Neural cell (in vitro differentiated cells): Measurements from ENCODE around the gene ETV6.

ENCODE experiments used
- EP300 ChIP-seq: fragments of 450-650 bp; conservative IDR thresholded peaks from 2 replicates; pipeline ENCODE4 v1.6.1; 2014; ENCODE audit warnings: antibody characterized with exemption, mild to moderate bottlenecking, moderate library complexity; ENCODE audit not compliant: poor library complexity, severe bottlenecking
- POLR2AphosphoS5 ChIP-seq: IDR thresholded peaks from 2 replicates; pipeline ENCODE4 v1.6.1; 2012
- RAD21 ChIP-seq: fragments of 450-650 bp; conservative IDR thresholded peaks from 2 replicates; pipeline ENCODE4 v1.6.1; 2014; ENCODE audit warnings: antibody characterized with exemption, mild to moderate bottlenecking, moderate library complexity
- TAF1 ChIP-seq: IDR thresholded peaks from 2 replicates; pipeline ENCODE4 v1.6.1; 2012; ENCODE audit warnings: low read depth
- TF ChIP-seq, protein P1 (sequence below): fragments of 450-650 bp; IDR thresholded peaks from 2 replicates; pipeline ENCODE4 v1.5.1; 2014; ENCODE audit warnings: antibody characterized with exemption, mild to moderate bottlenecking, moderate library complexity; ENCODE audit not compliant: poor library complexity, severe bottlenecking
- TF ChIP-seq, protein P2 (sequence below): IDR thresholded peaks from 2 replicates; pipeline ENCODE4 v1.6.1; 2012; ENCODE audit warnings: borderline replicate concordance

- TF ChIP-seq POLR2AphosphoS5 (no peak), RAD21 (no peak), TAF1 (no peak), EP300 (no peak)
- TF ChIP-seq, protein P1, sequence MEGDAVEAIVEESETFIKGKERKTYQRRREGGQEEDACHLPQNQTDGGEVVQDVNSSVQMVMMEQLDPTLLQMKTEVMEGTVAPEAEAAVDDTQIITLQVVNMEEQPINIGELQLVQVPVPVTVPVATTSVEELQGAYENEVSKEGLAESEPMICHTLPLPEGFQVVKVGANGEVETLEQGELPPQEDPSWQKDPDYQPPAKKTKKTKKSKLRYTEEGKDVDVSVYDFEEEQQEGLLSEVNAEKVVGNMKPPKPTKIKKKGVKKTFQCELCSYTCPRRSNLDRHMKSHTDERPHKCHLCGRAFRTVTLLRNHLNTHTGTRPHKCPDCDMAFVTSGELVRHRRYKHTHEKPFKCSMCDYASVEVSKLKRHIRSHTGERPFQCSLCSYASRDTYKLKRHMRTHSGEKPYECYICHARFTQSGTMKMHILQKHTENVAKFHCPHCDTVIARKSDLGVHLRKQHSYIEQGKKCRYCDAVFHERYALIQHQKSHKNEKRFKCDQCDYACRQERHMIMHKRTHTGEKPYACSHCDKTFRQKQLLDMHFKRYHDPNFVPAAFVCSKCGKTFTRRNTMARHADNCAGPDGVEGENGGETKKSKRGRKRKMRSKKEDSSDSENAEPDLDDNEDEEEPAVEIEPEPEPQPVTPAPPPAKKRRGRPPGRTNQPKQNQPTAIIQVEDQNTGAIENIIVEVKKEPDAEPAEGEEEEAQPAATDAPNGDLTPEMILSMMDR, result no peak
- TF ChIP-seq, protein P2, sequence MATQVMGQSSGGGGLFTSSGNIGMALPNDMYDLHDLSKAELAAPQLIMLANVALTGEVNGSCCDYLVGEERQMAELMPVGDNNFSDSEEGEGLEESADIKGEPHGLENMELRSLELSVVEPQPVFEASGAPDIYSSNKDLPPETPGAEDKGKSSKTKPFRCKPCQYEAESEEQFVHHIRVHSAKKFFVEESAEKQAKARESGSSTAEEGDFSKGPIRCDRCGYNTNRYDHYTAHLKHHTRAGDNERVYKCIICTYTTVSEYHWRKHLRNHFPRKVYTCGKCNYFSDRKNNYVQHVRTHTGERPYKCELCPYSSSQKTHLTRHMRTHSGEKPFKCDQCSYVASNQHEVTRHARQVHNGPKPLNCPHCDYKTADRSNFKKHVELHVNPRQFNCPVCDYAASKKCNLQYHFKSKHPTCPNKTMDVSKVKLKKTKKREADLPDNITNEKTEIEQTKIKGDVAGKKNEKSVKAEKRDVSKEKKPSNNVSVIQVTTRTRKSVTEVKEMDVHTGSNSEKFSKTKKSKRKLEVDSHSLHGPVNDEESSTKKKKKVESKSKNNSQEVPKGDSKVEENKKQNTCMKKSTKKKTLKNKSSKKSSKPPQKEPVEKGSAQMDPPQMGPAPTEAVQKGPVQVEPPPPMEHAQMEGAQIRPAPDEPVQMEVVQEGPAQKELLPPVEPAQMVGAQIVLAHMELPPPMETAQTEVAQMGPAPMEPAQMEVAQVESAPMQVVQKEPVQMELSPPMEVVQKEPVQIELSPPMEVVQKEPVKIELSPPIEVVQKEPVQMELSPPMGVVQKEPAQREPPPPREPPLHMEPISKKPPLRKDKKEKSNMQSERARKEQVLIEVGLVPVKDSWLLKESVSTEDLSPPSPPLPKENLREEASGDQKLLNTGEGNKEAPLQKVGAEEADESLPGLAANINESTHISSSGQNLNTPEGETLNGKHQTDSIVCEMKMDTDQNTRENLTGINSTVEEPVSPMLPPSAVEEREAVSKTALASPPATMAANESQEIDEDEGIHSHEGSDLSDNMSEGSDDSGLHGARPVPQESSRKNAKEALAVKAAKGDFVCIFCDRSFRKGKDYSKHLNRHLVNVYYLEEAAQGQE, result no peak
Measured at GRCh38 chr12:11727133-11727664, 77.7 kb downstream of the ETV6 start.
